Measurements from ENCODE around the gene ZDHHC8. TPM values are rescaled to one million over a fixed set of nuclear protein-coding genes. Genes with fewer than 3 reads are reported as not detected.

ZDHHC8 gene
- total RNA-seq, 1 donor from 2014 or later: 64.9 TPM

GRCh38 chr22:20187777-20188566 is 56.4 kb downstream of the ZDHHC8 start:
- intact Hi-C loops (cut with micrococcal nuclease): no loop called here

DNA sequence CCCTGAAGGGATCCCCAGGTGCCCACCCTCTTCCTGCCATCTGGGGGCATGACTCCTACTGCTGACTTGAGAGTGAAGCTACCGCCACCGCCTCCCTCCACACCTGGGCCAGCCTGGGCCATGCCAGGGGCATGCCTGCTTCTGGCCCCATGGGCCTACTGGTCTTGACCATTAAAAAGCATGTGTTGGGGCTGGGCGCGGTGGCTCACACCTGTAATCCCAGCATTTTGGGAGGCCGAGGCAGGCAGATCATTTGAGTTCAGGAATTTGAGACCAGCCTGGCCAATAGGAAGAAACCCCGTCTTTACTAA is 56.9 kb downstream of the ZDHHC8 start:
- intact Hi-C loops (cut with micrococcal nuclease): no loop called here

- intact Hi-C loops (cut with micrococcal nuclease): no loop called here
These were observed 59.5 kb downstream of the ZDHHC8 start for GRCh38 chr22:20191000-20191515.

DNA sequence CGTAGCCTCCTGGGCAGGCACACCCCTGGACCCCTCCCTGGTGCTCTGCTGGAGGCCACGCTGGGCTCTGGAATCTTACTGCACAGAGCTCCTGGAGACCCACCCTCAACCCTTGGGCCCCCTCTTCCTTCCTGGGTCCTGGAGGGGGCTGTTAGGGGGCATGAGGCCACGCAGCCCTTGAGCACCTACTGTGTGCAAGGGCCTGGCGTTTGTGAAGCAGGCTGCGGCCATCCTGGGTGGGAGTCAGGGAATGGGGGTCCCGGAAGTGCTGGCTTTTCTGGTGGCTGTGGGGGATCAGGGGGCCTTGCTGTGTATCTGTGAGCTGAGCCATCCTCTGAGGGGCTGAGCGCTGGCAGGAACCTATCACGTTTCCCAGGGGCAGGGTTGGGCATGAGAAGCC is 60.2 kb downstream of the ZDHHC8 start:
- intact Hi-C loops (cut with micrococcal nuclease): no loop called here

- intact Hi-C loops (cut with micrococcal nuclease): no loop called here
These were observed 60.8 kb downstream of the ZDHHC8 start for GRCh38 chr22:20192293-20192971.

DNA sequence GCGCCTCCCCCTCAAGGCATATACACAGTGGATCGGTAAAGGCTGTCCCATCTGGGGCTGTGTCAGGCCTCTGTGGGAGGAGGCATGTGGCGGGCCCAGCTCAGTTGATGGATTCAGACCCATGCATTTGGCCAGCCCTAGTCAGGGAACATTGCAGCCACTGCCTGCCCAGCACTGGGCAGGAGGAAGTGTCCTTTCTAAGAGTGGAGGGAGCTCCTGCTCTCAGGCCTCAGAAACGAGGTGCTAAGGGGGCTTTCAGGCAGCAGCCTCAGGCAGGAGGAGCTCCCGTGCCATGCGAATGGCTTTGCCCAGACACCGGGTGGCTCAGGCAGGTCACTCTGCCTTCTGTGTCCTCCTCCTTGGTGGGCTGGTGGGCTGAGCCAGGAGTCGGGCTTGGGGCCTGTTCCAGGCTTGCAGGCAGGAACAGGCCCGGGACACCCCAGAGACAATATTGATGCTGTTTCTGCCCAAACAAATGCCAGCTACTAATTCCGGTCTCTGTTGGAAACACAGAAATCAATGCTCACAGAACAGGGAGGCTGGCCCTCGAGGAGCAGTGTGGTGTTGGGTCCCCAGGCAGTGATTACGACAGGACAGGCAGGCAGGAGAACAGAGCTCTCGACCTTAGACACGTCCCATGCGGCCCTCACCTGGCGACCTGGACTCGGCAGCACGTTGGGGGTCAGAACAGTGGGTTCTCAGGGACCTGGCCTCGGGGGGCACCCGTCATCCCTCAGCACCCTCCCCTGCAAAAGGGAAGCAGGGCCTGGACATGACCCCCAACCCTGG is 61.6 kb downstream of the ZDHHC8 start:
- intact Hi-C loops (cut with micrococcal nuclease): no loop called here

- intact Hi-C loops (cut with micrococcal nuclease): no loop called here
These were observed 62.3 kb downstream of the ZDHHC8 start for GRCh38 chr22:20193761-20194494.

DNA sequence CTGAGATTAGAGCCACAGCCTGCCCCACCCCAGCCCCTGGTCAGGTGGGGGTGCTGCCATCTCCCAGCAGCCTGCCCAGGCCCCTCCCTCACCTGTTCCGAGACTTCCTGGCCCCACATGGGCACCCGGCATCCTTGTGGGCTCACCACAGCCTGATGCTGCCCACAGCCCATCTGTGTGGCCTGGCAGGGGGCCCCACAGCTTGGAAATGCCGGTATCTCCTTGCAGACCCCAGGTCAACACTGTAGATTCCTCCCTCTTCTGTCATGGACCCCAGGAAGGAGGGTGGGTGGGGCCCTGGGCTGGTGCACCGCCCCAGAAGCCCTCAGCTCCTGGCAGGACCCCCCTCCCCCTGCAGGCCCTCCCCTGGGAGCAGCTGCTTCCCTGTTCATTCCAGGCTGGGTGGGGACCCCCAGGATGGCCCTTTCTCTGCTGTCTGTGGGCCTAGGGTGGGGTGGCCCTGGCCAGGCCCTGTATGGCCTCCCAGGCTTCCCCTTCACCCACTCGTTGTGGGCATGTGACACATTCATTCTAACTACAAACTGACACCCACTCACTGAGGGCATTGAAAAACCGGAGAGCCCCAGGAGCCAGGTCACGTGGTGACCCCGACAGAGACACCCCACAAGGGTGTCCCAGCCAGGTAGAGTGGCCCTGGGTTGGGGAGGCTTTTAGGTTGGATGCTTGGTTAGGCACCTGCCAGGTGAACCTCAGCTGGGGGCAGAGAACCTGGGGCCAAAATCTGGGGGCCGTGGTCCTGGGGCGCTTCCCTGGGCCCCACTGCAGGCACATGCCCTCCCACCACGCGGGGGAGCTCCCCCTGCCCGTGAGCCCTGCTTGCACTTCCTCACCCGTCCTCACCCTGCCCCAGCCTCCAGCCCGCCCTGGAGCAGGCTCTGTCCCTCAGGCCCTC is 63.3 kb downstream of the ZDHHC8 start:
- intact Hi-C loops (cut with micrococcal nuclease): no loop called here

GRCh38 chr22:20196094-20196842 is 64.7 kb downstream of the ZDHHC8 start:
- intact Hi-C loops (cut with micrococcal nuclease): no loop called here

Other genes starting within 250 kb of the ZDHHC8 start
- gene COMT, start 190.0 kb upstream of the ZDHHC8 start, total RNA-seq: 66.9 and 67.5 TPM in 2 replicates
- 21.3 and 21.7 TPM in 2 replicates for gene TXNRD2, start 190.0 kb upstream of the ZDHHC8 start, total RNA-seq
- gene ARVCF, start 115.0 kb upstream of the ZDHHC8 start, total RNA-seq: 0.75 and 0.84 TPM in 2 replicates
- gene TANGO2, start 110.7 kb upstream of the ZDHHC8 start, total RNA-seq: 39.1 and 43.5 TPM in 2 replicates
- gene DGCR8, start 51.6 kb upstream of the ZDHHC8 start, total RNA-seq: 61.3 and 61.4 TPM in 2 replicates
- 295 and 306 TPM in 2 replicates for gene RANBP1, start 15.7 kb upstream of the ZDHHC8 start, total RNA-seq
- gene TRMT2A, start 14.6 kb upstream of the ZDHHC8 start, total RNA-seq: 91.1 and 93.3 TPM in 2 replicates
- gene CCDC188, start 19.3 kb downstream of the ZDHHC8 start, total RNA-seq: 0.16 and 0.59 TPM in 2 replicates
- gene RTN4R, start 136.5 kb downstream of the ZDHHC8 start, total RNA-seq: 1.5 and 1.9 TPM in 2 replicates
- gene DGCR6L, start 188.3 kb downstream of the ZDHHC8 start, total RNA-seq: 48.5 and 53.3 TPM in 2 replicates

All from T-helper 2 cell treated with Interferon-gamma antibody and Interleukin-4, amounts not matched to agents 100 ng/mL and 5 ng/mL, for 36 hours (primary cell).